ENCODE measurements around the gene RMP24.

RMP24 gene

DNA sequence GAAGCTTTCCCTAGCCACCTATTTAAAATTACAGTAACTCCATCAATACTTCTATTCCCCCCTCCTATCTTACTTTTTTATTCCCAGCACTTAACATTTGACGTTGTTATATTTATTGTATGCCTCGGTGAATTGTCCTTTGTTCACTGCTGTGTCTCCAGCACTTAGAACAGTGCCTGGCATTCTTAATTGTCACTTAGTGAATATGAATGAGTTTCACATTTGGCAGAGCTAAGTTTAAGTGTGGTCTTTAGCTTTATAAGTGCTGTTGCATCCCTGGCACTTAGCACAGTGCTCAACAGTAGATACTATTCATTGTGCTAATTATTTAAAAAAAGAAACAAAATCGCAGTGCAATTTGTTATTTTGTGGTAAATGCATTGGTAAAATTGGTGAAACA lies 1.7 kb downstream of the RMP24 start:
- peaks cover 31% of the 10 kb centered on the region for H3K4me1 Mint-ChIP-seq (ENCODE audit: low read depth)

DNA sequence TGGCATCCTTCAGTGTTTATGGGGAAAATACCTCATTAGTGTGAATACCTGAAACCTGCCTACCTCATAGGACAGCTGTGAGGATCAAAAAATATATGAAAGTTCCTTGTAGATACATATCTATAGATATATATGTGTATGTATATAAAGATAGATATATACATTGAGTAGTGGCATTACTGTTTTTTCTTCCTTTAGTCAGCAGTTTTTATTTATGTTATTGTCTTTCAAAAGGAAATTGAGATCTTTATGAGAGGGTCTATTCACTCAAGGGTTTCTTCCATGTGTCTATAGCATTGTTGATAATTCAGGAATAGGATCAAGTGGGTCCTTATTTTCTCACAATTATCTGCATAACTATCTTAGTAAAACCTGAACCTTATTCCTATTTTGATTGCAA lies 6.6 kb downstream of the RMP24 start:
- no peak overlapping the region for H3K27ac Mint-ChIP-seq
- H3K4me3 Mint-ChIP-seq, result no peak overlapping the region
- H3K27me3 Mint-ChIP-seq (ENCODE audit: insufficient read depth), result peaks cover 1% of the 10 kb centered on the region; the same call in 1 of the 2 replicates
- TF ChIP-seq, protein P1, sequence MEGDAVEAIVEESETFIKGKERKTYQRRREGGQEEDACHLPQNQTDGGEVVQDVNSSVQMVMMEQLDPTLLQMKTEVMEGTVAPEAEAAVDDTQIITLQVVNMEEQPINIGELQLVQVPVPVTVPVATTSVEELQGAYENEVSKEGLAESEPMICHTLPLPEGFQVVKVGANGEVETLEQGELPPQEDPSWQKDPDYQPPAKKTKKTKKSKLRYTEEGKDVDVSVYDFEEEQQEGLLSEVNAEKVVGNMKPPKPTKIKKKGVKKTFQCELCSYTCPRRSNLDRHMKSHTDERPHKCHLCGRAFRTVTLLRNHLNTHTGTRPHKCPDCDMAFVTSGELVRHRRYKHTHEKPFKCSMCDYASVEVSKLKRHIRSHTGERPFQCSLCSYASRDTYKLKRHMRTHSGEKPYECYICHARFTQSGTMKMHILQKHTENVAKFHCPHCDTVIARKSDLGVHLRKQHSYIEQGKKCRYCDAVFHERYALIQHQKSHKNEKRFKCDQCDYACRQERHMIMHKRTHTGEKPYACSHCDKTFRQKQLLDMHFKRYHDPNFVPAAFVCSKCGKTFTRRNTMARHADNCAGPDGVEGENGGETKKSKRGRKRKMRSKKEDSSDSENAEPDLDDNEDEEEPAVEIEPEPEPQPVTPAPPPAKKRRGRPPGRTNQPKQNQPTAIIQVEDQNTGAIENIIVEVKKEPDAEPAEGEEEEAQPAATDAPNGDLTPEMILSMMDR (IDR thresholded peaks at IDR 0.05), result no peak
- H3K4me1 Mint-ChIP-seq (ENCODE audit: low read depth), result peaks cover 36% of the 10 kb centered on the region
- no peak for DNase-seq
- peaks cover 58% of the 10 kb centered on the region for H3K36me3 Mint-ChIP-seq (ENCODE audit: low read depth)
- H3K9me3 Mint-ChIP-seq, result peaks cover 4% of the 10 kb centered on the region; the same call in 1 of the 2 replicates

More for the DNA sequence above, 1.7 kb downstream of the RMP24 start:
- no peaks in the 10 kb centered on the region for H3K9me3 Mint-ChIP-seq
- H3K4me3 Mint-ChIP-seq, result peak overlapping the region; percentile 100
- TF ChIP-seq, protein P1 (IDR thresholded peaks at IDR 0.05), result no peak
- H3K27me3 Mint-ChIP-seq (ENCODE audit: insufficient read depth), result peaks cover 1% of the 10 kb centered on the region
- DNase-seq, result no peak
- peaks cover 47% of the 10 kb centered on the region for H3K36me3 Mint-ChIP-seq (ENCODE audit: low read depth)
- H3K27ac Mint-ChIP-seq, result peak overlapping the region; percentile 0; the same call in 1 of the 2 replicates

DNA sequence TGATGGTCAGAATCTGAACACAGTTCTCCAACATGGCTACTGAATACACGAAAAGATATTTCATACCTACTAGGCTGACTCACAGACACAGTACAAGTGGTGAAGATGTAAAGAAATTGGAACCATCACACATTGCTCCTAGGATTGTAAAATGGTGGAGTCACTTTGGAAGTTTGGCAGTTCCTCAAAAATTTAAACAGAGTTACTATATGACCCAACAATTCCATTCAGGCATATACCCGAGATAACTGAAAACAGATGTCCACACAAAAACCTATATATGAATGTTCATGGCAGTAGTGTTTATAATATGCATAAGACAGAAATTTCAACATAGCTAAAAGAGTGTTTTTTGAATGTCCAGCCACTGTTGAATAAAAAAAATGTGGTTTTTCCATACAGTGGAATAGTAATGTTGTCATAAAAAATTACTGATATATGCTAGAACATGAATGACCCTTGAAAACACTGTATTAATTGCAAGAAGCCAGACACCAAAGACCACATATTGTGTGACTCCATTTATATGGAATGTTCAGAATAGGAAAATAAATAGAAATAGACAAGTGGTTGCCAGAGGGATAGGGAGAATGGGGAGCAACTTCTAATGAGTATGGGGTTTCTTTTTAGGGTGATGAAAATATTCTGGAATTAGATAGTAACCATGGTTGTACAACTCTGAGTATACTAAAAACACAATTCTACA lies 10.1 kb downstream of the RMP24 start:
- Mint-ChIP-seq H3K27ac (peak overlapping the region; percentile 97), H3K9me3 (peaks cover 4% of the 10 kb centered on the region; the same call in 1 of the 2 replicates), H3K4me3 (peak overlapping the region; percentile 64), H3K4me1 (ENCODE audit: low read depth) (peaks cover 51% of the 10 kb centered on the region), H3K27me3 (ENCODE audit: insufficient read depth) (no peaks in the 10 kb centered on the region), H3K36me3 (ENCODE audit: low read depth) (peaks cover 59% of the 10 kb centered on the region)
- peak; percentile 80 for DNase-seq
- TF ChIP-seq, protein P1 (IDR thresholded peaks at IDR 0.05), result no peak

DNA sequence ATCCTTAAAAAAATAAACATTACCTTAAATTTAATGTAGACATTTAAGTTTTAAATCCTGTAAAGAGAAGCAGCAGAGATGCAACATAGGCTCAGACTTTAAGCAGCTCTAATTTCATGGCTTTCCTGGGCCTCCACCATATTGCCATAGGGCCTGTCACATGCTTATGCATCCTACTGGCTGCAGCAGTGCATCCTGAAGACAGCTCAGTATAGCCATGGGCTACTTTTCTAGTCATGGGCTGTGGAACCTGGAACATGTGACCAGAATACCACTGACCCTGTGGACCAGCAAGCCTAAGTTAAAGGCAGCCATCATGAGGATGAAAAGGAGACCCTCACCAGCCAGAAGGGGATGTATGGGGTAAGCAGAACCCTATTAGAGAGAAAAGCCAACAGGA lies 10.7 kb downstream of the RMP24 start:
- no peaks in the 10 kb centered on the region for H3K27me3 Mint-ChIP-seq (ENCODE audit: insufficient read depth)
- peak overlapping the region; percentile 69 for H3K4me3 Mint-ChIP-seq
- H3K4me1 Mint-ChIP-seq (ENCODE audit: low read depth), result peaks cover 51% of the 10 kb centered on the region
- DNase-seq, result no peak
- H3K27ac Mint-ChIP-seq, result peak overlapping the region; percentile 97
- TF ChIP-seq, protein P1 (IDR thresholded peaks at IDR 0.05), result no peak
- peaks cover 55% of the 10 kb centered on the region for H3K36me3 Mint-ChIP-seq (ENCODE audit: low read depth)
- H3K9me3 Mint-ChIP-seq, result peaks cover 4% of the 10 kb centered on the region; the same call in 1 of the 2 replicates

DNA sequence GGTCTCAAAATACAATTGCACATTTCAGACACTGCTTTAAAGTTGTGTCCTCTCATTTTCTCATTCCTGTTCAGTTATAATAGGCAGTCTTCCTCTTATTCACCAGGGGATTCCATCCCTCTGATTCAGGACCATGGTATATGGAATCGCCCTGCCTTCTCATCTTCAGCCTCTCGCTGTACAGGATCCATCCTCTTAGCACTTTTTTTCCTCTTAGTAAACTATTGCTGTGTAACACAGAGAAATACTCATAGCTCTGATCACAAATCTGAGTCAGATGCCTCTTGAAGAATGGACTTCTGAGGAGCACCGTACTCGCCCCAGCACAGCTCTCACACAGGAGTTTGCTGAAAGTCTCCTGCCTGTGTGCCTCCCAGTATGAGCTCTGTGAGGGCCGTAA lies 11.3 kb downstream of the RMP24 start:
- Mint-ChIP-seq H3K36me3 (ENCODE audit: low read depth) (peaks cover 49% of the 10 kb centered on the region), H3K27ac (peak overlapping the region; percentile 97), H3K4me3 (peak overlapping the region; percentile 69), H3K27me3 (ENCODE audit: insufficient read depth) (no peaks in the 10 kb centered on the region), H3K9me3 (peaks cover 4% of the 10 kb centered on the region; the same call in 1 of the 2 replicates), H3K4me1 (ENCODE audit: low read depth) (peaks cover 51% of the 10 kb centered on the region)
- TF ChIP-seq, protein P1 (IDR thresholded peaks at IDR 0.05), result no peak
- DNase-seq, result peak; percentile 89

Data from HFFc6 (cell line).